Endothelial cell of umbilical vein (primary cell): Measurements from ENCODE around the gene DAAM1. TPM values are rescaled to one million over a fixed set of nuclear protein-coding genes. Genes with fewer than 3 reads are reported as not detected.

Experiments
- BruUV-seq: library from RNA; stranded (reverse); fragments of 400-500 nt; replicated peaks from 2 replicates; lab custom pipeline; 2021; lab: Mats Ljungman, UMichigan
- CTCF ChIA-PET: fragments of 300-600, 350-600 bp; sonication (Branson Sonifier 250); formaldehyde crosslinking; loops from one replicate; lab custom pipeline; 2021; ENCODE audit warnings: antibody characterized with exemption, inconsistent platforms; lab: Charles Lee
- POLR2A ChIA-PET: fragments of 300-600, 350-600 bp; sonication (Branson Sonifier 250); formaldehyde crosslinking; loops from one replicate; lab custom pipeline; 2021; ENCODE audit warnings: antibody characterized with exemption, inconsistent platforms; lab: Charles Lee
- DNase-seq: peaks from one replicate; pipeline ENCODE4 v3.0.0-alpha.2; 2011; ENCODE audit warnings: low read depth, low spot score
- FAIRE-seq: peaks from 2 replicates; lab custom pipeline; 2011; peaks lifted over from hg19 to GRCh38; lab: Jason Lieb, UNC
- H2AFZ ChIP-seq: 2 replicates; pipeline ENCODE4 v1.6.0; 2012; ENCODE audit warnings: low read depth, low read length, control low read depth, inconsistent platforms
- H3K27ac ChIP-seq: 2 replicates; pipeline ENCODE4 v1.5.1; 2011; ENCODE audit warnings: low read depth, mild to moderate bottlenecking, control low read depth, low read length, moderate library complexity; ENCODE audit not compliant: insufficient read depth
- H3K27me3 ChIP-seq, 2 experiments: 2 replicates each; pipeline versions ENCODE4 v1.6.0 to v1.6.1; 2011; ENCODE audit warnings: low read length in 2 of 2, mixed read lengths in 1 of 2; ENCODE audit not compliant: control insufficient read depth in 2 of 2, insufficient read depth in 2 of 2
- H3K36me3 ChIP-seq, 2 experiments: 2 replicates in 1 of 2; 3 replicates in 1 of 2; pipeline ENCODE4 v1.5.1; 2011; ENCODE audit warnings: low read length in 2 of 2, mild to moderate bottlenecking in 1 of 2, moderate library complexity in 1 of 2; ENCODE audit not compliant: control insufficient read depth in 2 of 2, insufficient read depth in 2 of 2; ENCODE audit errors: extremely low read depth in 1 of 2
- H3K4me1 ChIP-seq: 3 replicates; pipeline ENCODE4 v1.5.1; 2011; ENCODE audit warnings: mild to moderate bottlenecking, low read length; ENCODE audit not compliant: control insufficient read depth, insufficient read depth; ENCODE audit errors: extremely low read depth
- H3K4me2 ChIP-seq: 2 replicates; pipeline ENCODE4 v1.6.1; 2011; ENCODE audit warnings: low read length, control low read depth, mixed read lengths; ENCODE audit not compliant: insufficient read depth
- H3K4me3 ChIP-seq, 3 experiments: fragments of 200-600 bp in 1 of 3; sonication (generic), shearing (Covaris generic) in 1 of 3; replicated peaks in 1 of 3; 2 replicates each; pipeline ENCODE4 v1.5.1; 2011 to 2016; ENCODE audit warnings: control low read depth in 3 of 3, low read length in 3 of 3, mild to moderate bottlenecking in 2 of 3, inconsistent platforms in 1 of 3, low read depth in 1 of 3, moderate library complexity in 1 of 3; ENCODE audit not compliant: insufficient read depth in 1 of 3
- H3K79me2 ChIP-seq: 2 replicates; pipeline ENCODE4 v1.6.0; 2012; ENCODE audit warnings: low read length, inconsistent platforms; ENCODE audit not compliant: control insufficient read depth, insufficient read depth
- H3K9ac ChIP-seq: replicated peaks from 2 replicates; pipeline ENCODE3; 2011; ENCODE audit warnings: low read length, control low read depth; ENCODE audit not compliant: insufficient read depth; ENCODE audit errors: extremely low read depth
- H3K9me1 ChIP-seq: replicated peaks from 3 replicates; pipeline ENCODE4 v1.6.0; 2011; ENCODE audit warnings: mild to moderate bottlenecking, low read length; ENCODE audit not compliant: control insufficient read depth, insufficient read depth; ENCODE audit errors: extremely low read depth
- H3K9me3 ChIP-seq: replicated peaks from 2 replicates; pipeline ENCODE4 v1.5.1; 2012; ENCODE audit warnings: low read length, inconsistent platforms; ENCODE audit not compliant: control insufficient read depth, insufficient read depth
- H4K20me1 ChIP-seq: replicated peaks from 2 replicates; pipeline ENCODE3; 2011; ENCODE audit warnings: mild to moderate bottlenecking, low read length; ENCODE audit not compliant: control insufficient read depth, insufficient read depth; ENCODE audit errors: extremely low read depth
- EZH2 ChIP-seq: IDR thresholded peaks from 2 replicates; pipeline ENCODE4 v1.6.1; 2012; ENCODE audit warnings: borderline replicate concordance, low read depth, mild to moderate bottlenecking, moderate library complexity, low read length, inconsistent platforms; ENCODE audit not compliant: severe bottlenecking
- FOS ChIP-seq: IDR thresholded peaks from 2 replicates; pipeline ENCODE4 v1.6.1; 2011; ENCODE audit warnings: mild to moderate bottlenecking, low read length, moderate library complexity, borderline replicate concordance; ENCODE audit not compliant: insufficient read depth
- GATA2 ChIP-seq: IDR thresholded peaks from 2 replicates; pipeline ENCODE4 v1.7.0; 2011; ENCODE audit warnings: low read depth, mild to moderate bottlenecking, moderate library complexity, mixed read lengths, low read length; ENCODE audit not compliant: insufficient read length, insufficient read depth
- JUN ChIP-seq: IDR thresholded peaks from 2 replicates; pipeline ENCODE4 v1.6.1; 2011; ENCODE audit warnings: borderline replicate concordance, low read depth; ENCODE audit not compliant: insufficient read length, insufficient read depth
- MYC ChIP-seq: IDR thresholded peaks from one replicate; pipeline ENCODE4 v1.6.1; 2011; ENCODE audit warnings: mild to moderate bottlenecking, low read depth, low read length
- POLR2A ChIP-seq: IDR thresholded peaks from 2 replicates; pipeline ENCODE4 v1.6.1; 2012; ENCODE audit warnings: low read depth, mild to moderate bottlenecking, control low read depth, low read length
- POLR2AphosphoS5 ChIP-seq: IDR thresholded peaks from 2 replicates; pipeline ENCODE4 v1.6.1; 2012; ENCODE audit warnings: low read depth, mild to moderate bottlenecking, control low read depth, low read length, moderate library complexity; ENCODE audit not compliant: insufficient read depth
- dilution Hi-C: fragments of 300-500 bp; cut with MboI; formaldehyde crosslinking; loops from one replicate; pipeline ENCODE4 v1.15.0; 2019; ENCODE audit warnings: low sequenced_read_pairs; ENCODE audit not compliant: extremely low pct_ligation_motif_present
- intact Hi-C: fragments of 100-400 bp; cut with micrococcal nuclease; formaldehyde crosslinking; loops from one replicate; pipeline ENCODE4 v1.10.0; 2022
- polyA plus RNA-seq, 4 experiments: library from polyadenylated mRNA; depleted of rRNA in 3 of 4; stranded (reverse) in 3 of 4; unstranded in 1 of 4; fragments of >200 nt; gene quantifications; 2 replicates each; pipeline versions ENCODE4 v1.2.1 to v1.2.3, GENCODE V29; 2011 to 2012; ENCODE audit warnings: missing spikeins in 1 of 4
- total RNA-seq: library from RNA; stranded (reverse); gene quantifications from 2 replicates; pipeline ENCODE4 v1.2.3, GENCODE V29; 2021
- TF ChIP-seq, protein P1 (sequence below), 2 donors: IDR thresholded peaks; 1 replicate in 1 of 2; 2 replicates in 1 of 2; pipeline ENCODE4 v1.5.1; 2011; ENCODE audit warnings: low read length in 2 of 2, mild to moderate bottlenecking in 2 of 2, moderate library complexity in 2 of 2, control low read depth in 1 of 2, inconsistent platforms in 1 of 2, low read depth in 1 of 2; ENCODE audit not compliant: insufficient read depth in 1 of 2; ENCODE audit errors: extremely low read depth in 1 of 2
- TF ChIP-seq, protein P2 (sequence below): IDR thresholded peaks from 2 replicates; pipeline ENCODE4 v1.6.1; 2011; ENCODE audit not compliant: insufficient read depth, insufficient read length

The DAAM1 gene
- total and polyA plus RNA-seq, 2 donors (not counting 3 experiments of a cell fraction or from before 2014, with no cell fraction given), result 10.2 to 25.3 TPM

DNA sequence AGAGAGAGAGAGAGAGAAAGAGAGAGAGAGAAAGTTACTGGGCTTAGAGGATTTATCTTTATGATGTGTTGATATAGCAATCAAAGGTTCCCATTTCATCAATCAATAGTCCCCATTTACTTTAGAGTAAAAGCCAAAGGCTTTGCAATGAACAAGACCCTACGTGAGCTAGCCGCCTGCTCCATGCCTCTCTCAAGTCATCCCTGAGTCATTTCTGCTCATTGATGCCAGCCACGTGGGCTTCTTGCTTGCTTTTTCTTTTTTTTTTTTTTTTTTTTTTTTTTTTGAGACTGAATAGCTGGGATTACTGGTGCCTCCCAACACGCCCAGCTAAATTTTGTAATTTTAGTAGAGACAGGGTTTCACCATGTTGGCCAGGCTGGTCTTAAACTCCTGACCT is 205.8 kb downstream of the DAAM1 start:
- Histone ChIP-seq H3K36me3 (no peaks in the 10 kb centered on the region), H3K4me2 (no peak overlapping the region), H3K27me3 (no peaks in the 10 kb centered on the region), H3K9ac (no peak overlapping the region), H3K9me3 (no peaks in the 10 kb centered on the region), H2AFZ (no peak overlapping the region), H3K4me3 (no peak overlapping the region), H3K9me1 (no peaks in the 10 kb centered on the region), H4K20me1 (no peaks in the 10 kb centered on the region), H3K79me2 (no peaks in the 10 kb centered on the region), H3K27ac (no peak overlapping the region), H3K4me1 (peaks cover 10% of the 10 kb centered on the region)
- intact Hi-C loops (no loop called here), dilution Hi-C loops (no loop called here)
- TF ChIP-seq, protein P1, sequence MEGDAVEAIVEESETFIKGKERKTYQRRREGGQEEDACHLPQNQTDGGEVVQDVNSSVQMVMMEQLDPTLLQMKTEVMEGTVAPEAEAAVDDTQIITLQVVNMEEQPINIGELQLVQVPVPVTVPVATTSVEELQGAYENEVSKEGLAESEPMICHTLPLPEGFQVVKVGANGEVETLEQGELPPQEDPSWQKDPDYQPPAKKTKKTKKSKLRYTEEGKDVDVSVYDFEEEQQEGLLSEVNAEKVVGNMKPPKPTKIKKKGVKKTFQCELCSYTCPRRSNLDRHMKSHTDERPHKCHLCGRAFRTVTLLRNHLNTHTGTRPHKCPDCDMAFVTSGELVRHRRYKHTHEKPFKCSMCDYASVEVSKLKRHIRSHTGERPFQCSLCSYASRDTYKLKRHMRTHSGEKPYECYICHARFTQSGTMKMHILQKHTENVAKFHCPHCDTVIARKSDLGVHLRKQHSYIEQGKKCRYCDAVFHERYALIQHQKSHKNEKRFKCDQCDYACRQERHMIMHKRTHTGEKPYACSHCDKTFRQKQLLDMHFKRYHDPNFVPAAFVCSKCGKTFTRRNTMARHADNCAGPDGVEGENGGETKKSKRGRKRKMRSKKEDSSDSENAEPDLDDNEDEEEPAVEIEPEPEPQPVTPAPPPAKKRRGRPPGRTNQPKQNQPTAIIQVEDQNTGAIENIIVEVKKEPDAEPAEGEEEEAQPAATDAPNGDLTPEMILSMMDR (IDR thresholded peaks at IDR 0.05; ENCODE audit: extremely low read depth in 1 of 2, insufficient read depth in 1 of 2, low read depth in 1 of 2, low read length in 2 of 2), result no peak
- TF ChIP-seq JUN (no peak), POLR2A (no peak), POLR2AphosphoS5 (no peak), EZH2 (no peak), FOS (no peak), GATA2 (no peak), MYC (no peak)
- TF ChIP-seq, protein P2, sequence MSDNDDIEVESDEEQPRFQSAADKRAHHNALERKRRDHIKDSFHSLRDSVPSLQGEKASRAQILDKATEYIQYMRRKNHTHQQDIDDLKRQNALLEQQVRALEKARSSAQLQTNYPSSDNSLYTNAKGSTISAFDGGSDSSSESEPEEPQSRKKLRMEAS, result no peak
- ChIA-PET POLR2A (no interaction called here), CTCF (interaction anchor here (0.5 kb wide), 1 partner anchor 23 kb away, joined by 3 read pairs; no protein-coding TSS in a partner anchor)
- DNase-seq (no peak), FAIRE-seq (no peak)
- no TSS peak for BruUV-seq
